NCI-H2227 (cell line): ENCODE data around the gene SH3BP4.

ENCODE experiments used
- DNase-seq: peaks from one replicate; lab custom pipeline; 2025; ENCODE audit not compliant: unreplicated experiment; lab: John Stamatoyannopoulos, UW

The SH3BP4 gene

GRCh38 chr2:235034265-235035118, 82.7 kb downstream of the SH3BP4 start:
- no peak for DNase-seq

GRCh38 chr2:235037604-235038166, 85.9 kb downstream of the SH3BP4 start:
- DNase-seq: no peak

- DNase-seq: no peak
Measured at GRCh38 chr2:235041221-235041917, 89.6 kb downstream of the SH3BP4 start.

- no peak for DNase-seq
Measured at GRCh38 chr2:235041918-235042575, 90.2 kb downstream of the SH3BP4 start.

GRCh38 chr2:235042576-235043515, 91.0 kb downstream of the SH3BP4 start:
- no peak for DNase-seq

- no peak for DNase-seq
Measured at GRCh38 chr2:235043762-235044500, 92.1 kb downstream of the SH3BP4 start.

GRCh38 chr2:235044501-235045271, 92.9 kb downstream of the SH3BP4 start:
- no peak for DNase-seq

- DNase-seq: no peak
Measured at GRCh38 chr2:235045336-235045972, 93.6 kb downstream of the SH3BP4 start.

GRCh38 chr2:235045973-235046343, 94.1 kb downstream of the SH3BP4 start:
- DNase-seq: no peak

- DNase-seq: no peak
Measured at GRCh38 chr2:235046589-235046988, 94.8 kb downstream of the SH3BP4 start.

- no peak for DNase-seq
Measured at GRCh38 chr2:235047171-235048160, 95.6 kb downstream of the SH3BP4 start.

GRCh38 chr2:235048549-235048948, 96.7 kb downstream of the SH3BP4 start:
- no peak for DNase-seq

- DNase-seq: no peak
Measured at GRCh38 chr2:235049069-235049468, 97.3 kb downstream of the SH3BP4 start.

- DNase-seq: no peak
Measured at GRCh38 chr2:235049719-235050118, 97.9 kb downstream of the SH3BP4 start.

- no peak for DNase-seq
Measured at GRCh38 chr2:235050980-235051351, 99.1 kb downstream of the SH3BP4 start.

GRCh38 chr2:235051436-235052260, 99.8 kb downstream of the SH3BP4 start:
- no peak for DNase-seq
